K562 (cell line): Measurements from ENCODE around the gene SLC1A5. TPM values are rescaled to one million over a fixed set of nuclear protein-coding genes. Genes with fewer than 3 reads are reported as not detected.
A peak's percentile ranks its signal among the peaks of the same experiment; 100 is the strongest.

Experiments used
- CAMTA2 ChIP-seq: fragments of 250-450 bp; sonication (Bioruptor Pico); conservative IDR thresholded peaks from 2 replicates; pipeline ENCODE4 v1.5.1; 2022
- CBX1 ChIP-seq: sonication (generic); IDR thresholded peaks from 2 replicates; pipeline ENCODE4 v1.6.1; 2016; ENCODE audit warnings: antibody characterized with exemption, low read depth, mild to moderate bottlenecking
- ELF1 ChIP-seq: fragments of 200-800 bp; sonication (Bioruptor generic); IDR thresholded peaks from 2 replicates; pipeline ENCODE4 v1.6.1; 2016; ENCODE audit warnings: missing genetic modification characterization, missing compliant biosample characterization
- FOXA1 ChIP-seq: fragments of 450-650 bp; IDR thresholded peaks from 2 replicates; pipeline ENCODE4 v1.6.1; 2016; ENCODE audit warnings: mild to moderate bottlenecking, borderline replicate concordance
- FUS ChIP-seq: fragments of 200-400 bp; formaldehyde crosslinking; optimal IDR thresholded peaks from 2 replicates; pipeline ENCODE3; 2017; ENCODE audit warnings: low read depth, low read length
- LCOR ChIP-seq: sonication (generic); formaldehyde crosslinking; IDR thresholded peaks from 2 replicates; pipeline ENCODE4 v1.8.0; 2022; ENCODE audit warnings: mild to moderate bottlenecking, missing genetic modification reagents
- NCOA4 ChIP-seq: fragments of 450-650 bp; IDR thresholded peaks from 2 replicates; pipeline ENCODE4 v1.6.1; 2018; ENCODE audit warnings: mild to moderate bottlenecking; ENCODE audit not compliant: partially characterized antibody
- POLR2AphosphoS5 ChIP-seq: IDR thresholded peaks from 2 replicates; pipeline ENCODE4 v1.6.1; 2011; ENCODE audit warnings: mild to moderate bottlenecking, low read depth, low read length, moderate library complexity; ENCODE audit not compliant: control insufficient read depth, insufficient read depth
- POLR2H ChIP-seq: IDR thresholded peaks from 2 replicates; pipeline ENCODE4 v1.6.1; 2016; ENCODE audit warnings: missing genetic modification characterization, low read depth, mild to moderate bottlenecking, control low read depth, missing compliant biosample characterization, moderate library complexity
- PRMT5 ChIP-seq: sonication (generic); formaldehyde crosslinking; IDR thresholded peaks from 2 replicates; pipeline ENCODE4 v1.5.0; 2020; ENCODE audit warnings: missing genetic modification reagents
- PURB ChIP-seq: sonication (generic); formaldehyde crosslinking; IDR thresholded peaks from 2 replicates; pipeline ENCODE4 v1.9.0; 2021; ENCODE audit warnings: low read depth, mild to moderate bottlenecking, missing genetic modification reagents
- SMAD2 ChIP-seq: fragments of 150-350 bp; IDR thresholded peaks from 2 replicates; pipeline ENCODE4 v1.6.1; 2014; ENCODE audit warnings: low read depth, mild to moderate bottlenecking, low read length
- STAG1 ChIP-seq: sonication (generic); formaldehyde crosslinking; IDR thresholded peaks from 2 replicates; pipeline ENCODE4 v1.5.0; 2020; ENCODE audit warnings: missing genetic modification reagents, borderline replicate concordance
- YBX1 ChIP-seq: fragments of 450-650 bp; IDR thresholded peaks from 2 replicates; pipeline ENCODE4 v1.7.1; 2016; ENCODE audit warnings: mild to moderate bottlenecking
- ZNF785 ChIP-seq: fragments of 250-450 bp; sonication (Bioruptor Pico); IDR thresholded peaks from 2 replicates; pipeline ENCODE4 v1.4.0; 2020; ENCODE audit warnings: mild to moderate bottlenecking
- ZNF79 ChIP-seq: fragments of 250-450 bp; sonication (Bioruptor Pico); IDR thresholded peaks from 2 replicates; pipeline ENCODE4 v1.4.0; 2020; ENCODE audit warnings: low read depth, mild to moderate bottlenecking, moderate library complexity
- polyA plus RNA-seq, 8 experiments: library from polyadenylated mRNA; depleted of rRNA in 4 of 8; stranded (reverse) in 5 of 8; unstranded in 3 of 8; fragments of >200 nt; fragmentation: Nextera tagmentation in 2 of 8; fragmentation: Illumina TruSeq in 1 of 8; extraction: Ambion mirVana in 2 of 8; extraction: Trizol in 1 of 8; gene quantifications; 2 replicates each; pipeline versions ENCODE4 v1.2.1 to v1.2.3, GENCODE V29; 2011 to 2014; ENCODE audit warnings: inconsistent platforms in 1 of 8, missing spikeins in 1 of 8
- total RNA-seq, 7 experiments: library from RNA; depleted of rRNA in 6 of 7; stranded (reverse); fragments of >200 nt in 6 of 7; fragmentation: Illumina TruSeq in 2 of 7; extraction: Trizol in 2 of 7; gene quantifications; 2 replicates each; pipeline versions ENCODE4 v1.2.1 to v1.2.3, GENCODE V29; 2011 to 2021; ENCODE audit warnings: low replicate concordance in 1 of 7
- TF ChIP-seq, protein P1 (sequence below): fragments of 450-650 bp; IDR thresholded peaks from 2 replicates; pipeline ENCODE4 v1.6.1; 2016; ENCODE audit warnings: borderline replicate concordance
- TF ChIP-seq, protein P2 (sequence below): fragments of 450-650 bp; IDR thresholded peaks from 2 replicates; pipeline ENCODE4 v1.6.1; 2016; ENCODE audit warnings: missing biosample characterization, missing genetic modification characterization
- TF ChIP-seq, protein P3 (sequence below), 2 experiments: fragments of 150-350 bp in 1 of 2; IDR thresholded peaks; 2 replicates each; pipeline ENCODE4 v1.6.1; 2012 to 2016; ENCODE audit warnings: low read depth in 2 of 2, low read length in 2 of 2, mild to moderate bottlenecking in 1 of 2, moderate library complexity in 1 of 2

The SLC1A5 gene
- total and polyA plus RNA-seq, 9 of the 15 experiments (the other 6 are each of a cell fraction or from before 2014, with no cell fraction given), result 31.2 to 417 (median 134) TPM

DNA sequence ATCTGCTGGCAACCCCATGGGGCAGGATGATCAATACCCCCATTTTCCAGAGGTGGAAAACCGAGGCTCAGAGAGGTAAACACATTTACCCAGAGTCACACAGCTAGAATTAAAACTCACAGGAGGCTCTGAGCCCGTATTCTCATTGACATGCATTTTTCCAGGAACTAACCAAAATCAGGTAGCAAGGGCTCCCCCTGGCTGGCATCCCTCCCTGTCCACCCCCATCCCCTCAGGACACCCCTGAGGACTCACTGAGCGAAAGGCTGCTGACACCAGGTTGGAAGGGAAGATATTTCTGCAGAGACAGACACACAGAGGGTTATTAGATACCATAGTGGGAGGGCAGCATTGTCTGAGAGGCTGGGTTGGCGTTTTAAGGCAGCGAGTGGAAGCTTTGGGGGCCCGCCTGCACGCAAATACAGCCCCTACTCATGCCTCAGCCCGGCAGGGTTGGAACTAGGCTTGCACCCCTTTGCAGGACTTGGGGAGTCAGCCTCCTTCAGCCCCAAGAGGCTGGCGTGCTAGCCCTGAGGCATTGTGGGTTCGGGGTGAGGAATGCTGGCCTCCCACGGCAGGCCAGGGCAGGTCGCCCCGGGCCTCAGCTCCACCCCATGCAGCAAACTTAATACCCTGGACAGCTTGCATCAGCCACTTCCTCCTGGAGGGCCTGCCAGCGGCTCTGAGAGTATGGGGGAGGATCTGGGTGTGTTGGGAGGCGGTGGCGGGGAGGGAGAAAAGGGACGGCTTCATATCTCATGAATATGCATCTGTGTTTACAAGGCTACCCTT lies 3.9 kb downstream of the SLC1A5 start (continued):
- TF ChIP-seq, protein P1, sequence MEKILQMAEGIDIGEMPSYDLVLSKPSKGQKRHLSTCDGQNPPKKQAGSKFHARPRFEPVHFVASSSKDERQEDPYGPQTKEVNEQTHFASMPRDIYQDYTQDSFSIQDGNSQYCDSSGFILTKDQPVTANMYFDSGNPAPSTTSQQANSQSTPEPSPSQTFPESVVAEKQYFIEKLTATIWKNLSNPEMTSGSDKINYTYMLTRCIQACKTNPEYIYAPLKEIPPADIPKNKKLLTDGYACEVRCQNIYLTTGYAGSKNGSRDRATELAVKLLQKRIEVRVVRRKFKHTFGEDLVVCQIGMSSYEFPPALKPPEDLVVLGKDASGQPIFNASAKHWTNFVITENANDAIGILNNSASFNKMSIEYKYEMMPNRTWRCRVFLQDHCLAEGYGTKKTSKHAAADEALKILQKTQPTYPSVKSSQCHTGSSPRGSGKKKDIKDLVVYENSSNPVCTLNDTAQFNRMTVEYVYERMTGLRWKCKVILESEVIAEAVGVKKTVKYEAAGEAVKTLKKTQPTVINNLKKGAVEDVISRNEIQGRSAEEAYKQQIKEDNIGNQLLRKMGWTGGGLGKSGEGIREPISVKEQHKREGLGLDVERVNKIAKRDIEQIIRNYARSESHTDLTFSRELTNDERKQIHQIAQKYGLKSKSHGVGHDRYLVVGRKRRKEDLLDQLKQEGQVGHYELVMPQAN, result peak; percentile 51; the same call in 1 of the 2 replicates
- TF ChIP-seq ZNF785 (CRISPR knock-in tag) (no peak), LCOR (CRISPR knock-in tag) (peak; percentile 84), ZNF79 (CRISPR knock-in tag) (no peak), PURB (no peak), FUS (no peak), ELF1 (peak; percentile 50; the same call in 1 of the 2 replicates), PRMT5 (no peak), NCOA4 (no peak), YBX1 (no peak), SMAD2 (no peak), CAMTA2 (CRISPR knock-in tag) (no peak), POLR2H (tag) (peak; percentile 72), POLR2AphosphoS5 (peak; percentile 32), FOXA1 (no peak), CBX1 (no peak), STAG1 (CRISPR knock-in tag) (no peak)
- TF ChIP-seq, protein P2, sequence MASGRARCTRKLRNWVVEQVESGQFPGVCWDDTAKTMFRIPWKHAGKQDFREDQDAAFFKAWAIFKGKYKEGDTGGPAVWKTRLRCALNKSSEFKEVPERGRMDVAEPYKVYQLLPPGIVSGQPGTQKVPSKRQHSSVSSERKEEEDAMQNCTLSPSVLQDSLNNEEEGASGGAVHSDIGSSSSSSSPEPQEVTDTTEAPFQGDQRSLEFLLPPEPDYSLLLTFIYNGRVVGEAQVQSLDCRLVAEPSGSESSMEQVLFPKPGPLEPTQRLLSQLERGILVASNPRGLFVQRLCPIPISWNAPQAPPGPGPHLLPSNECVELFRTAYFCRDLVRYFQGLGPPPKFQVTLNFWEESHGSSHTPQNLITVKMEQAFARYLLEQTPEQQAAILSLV (tag), result peak; percentile 55
- TF ChIP-seq, protein P3, sequence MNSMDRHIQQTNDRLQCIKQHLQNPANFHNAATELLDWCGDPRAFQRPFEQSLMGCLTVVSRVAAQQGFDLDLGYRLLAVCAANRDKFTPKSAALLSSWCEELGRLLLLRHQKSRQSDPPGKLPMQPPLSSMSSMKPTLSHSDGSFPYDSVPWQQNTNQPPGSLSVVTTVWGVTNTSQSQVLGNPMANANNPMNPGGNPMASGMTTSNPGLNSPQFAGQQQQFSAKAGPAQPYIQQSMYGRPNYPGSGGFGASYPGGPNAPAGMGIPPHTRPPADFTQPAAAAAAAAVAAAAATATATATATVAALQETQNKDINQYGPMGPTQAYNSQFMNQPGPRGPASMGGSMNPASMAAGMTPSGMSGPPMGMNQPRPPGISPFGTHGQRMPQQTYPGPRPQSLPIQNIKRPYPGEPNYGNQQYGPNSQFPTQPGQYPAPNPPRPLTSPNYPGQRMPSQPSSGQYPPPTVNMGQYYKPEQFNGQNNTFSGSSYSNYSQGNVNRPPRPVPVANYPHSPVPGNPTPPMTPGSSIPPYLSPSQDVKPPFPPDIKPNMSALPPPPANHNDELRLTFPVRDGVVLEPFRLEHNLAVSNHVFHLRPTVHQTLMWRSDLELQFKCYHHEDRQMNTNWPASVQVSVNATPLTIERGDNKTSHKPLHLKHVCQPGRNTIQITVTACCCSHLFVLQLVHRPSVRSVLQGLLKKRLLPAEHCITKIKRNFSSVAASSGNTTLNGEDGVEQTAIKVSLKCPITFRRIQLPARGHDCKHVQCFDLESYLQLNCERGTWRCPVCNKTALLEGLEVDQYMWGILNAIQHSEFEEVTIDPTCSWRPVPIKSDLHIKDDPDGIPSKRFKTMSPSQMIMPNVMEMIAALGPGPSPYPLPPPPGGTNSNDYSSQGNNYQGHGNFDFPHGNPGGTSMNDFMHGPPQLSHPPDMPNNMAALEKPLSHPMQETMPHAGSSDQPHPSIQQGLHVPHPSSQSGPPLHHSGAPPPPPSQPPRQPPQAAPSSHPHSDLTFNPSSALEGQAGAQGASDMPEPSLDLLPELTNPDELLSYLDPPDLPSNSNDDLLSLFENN (IDR thresholded peaks at IDR 0.05; ENCODE audit: low read depth in 2 of 2, low read length in 2 of 2), result no peak
